HepG2 (cell line): Measurements from ENCODE around the gene SCO1. TPM values are rescaled to one million over a fixed set of nuclear protein-coding genes. Genes with fewer than 3 reads are reported as not detected.

Source experiments
- ATM ChIP-seq: fragments of 450-650 bp; IDR thresholded peaks from 2 replicates; pipeline ENCODE4 v1.7.1; 2017; ENCODE audit warnings: mild to moderate bottlenecking, borderline replicate concordance
- EHMT2 ChIP-seq: fragments of 200-600 bp; sonication (generic); IDR thresholded peaks from 2 replicates; pipeline ENCODE4 v1.7.0; 2017; ENCODE audit warnings: antibody characterized with exemption, low read depth, low read length, borderline replicate concordance
- KLF15 ChIP-seq: sonication (generic); formaldehyde crosslinking; IDR thresholded peaks from 2 replicates; pipeline ENCODE4 v1.8.1; 2023; ENCODE audit warnings: borderline replicate concordance, mild to moderate bottlenecking, inconsistent platforms, missing genetic modification reagents, mixed read lengths
- MBD4 ChIP-seq: IDR thresholded peaks from 2 replicates; pipeline ENCODE4 v1.6.1; 2012; ENCODE audit warnings: low read length, inconsistent platforms, borderline replicate concordance
- PHF20 ChIP-seq: sonication (generic); formaldehyde crosslinking; IDR thresholded peaks from 2 replicates; pipeline ENCODE4 v1.5.0; 2020; ENCODE audit warnings: mild to moderate bottlenecking, missing genetic modification reagents
- PHF5A ChIP-seq: IDR thresholded peaks from one replicate; pipeline ENCODE4 v1.6.1; 2018; ENCODE audit warnings: low read depth, missing genetic modification reagents; ENCODE audit not compliant: unreplicated experiment
- ZNF160 ChIP-seq: sonication (generic); formaldehyde crosslinking; IDR thresholded peaks from 2 replicates; pipeline ENCODE4 v1.8.0; 2022; ENCODE audit warnings: mild to moderate bottlenecking, inconsistent platforms, missing genetic modification reagents
- ZNF343 ChIP-seq: sonication (generic); formaldehyde crosslinking; IDR thresholded peaks from 2 replicates; pipeline ENCODE4 v1.4.0; 2020; ENCODE audit warnings: mild to moderate bottlenecking, missing genetic modification reagents
- ZSCAN29 ChIP-seq: sonication (generic); formaldehyde crosslinking; conservative IDR thresholded peaks from 2 replicates; pipeline ENCODE4 v1.4.0; 2020; ENCODE audit warnings: mild to moderate bottlenecking, missing genetic modification reagents
- polyA plus RNA-seq, 8 experiments: library from polyadenylated mRNA; depleted of rRNA in 3 of 8; stranded (reverse) in 7 of 8; unstranded in 1 of 8; fragments of >200 nt; fragmentation: Illumina TruSeq in 4 of 8; extraction: Trizol in 4 of 8; gene quantifications; 2 replicates each; pipeline versions ENCODE4 v1.2.1 to v1.2.3, GENCODE V29; 2011 to 2016; ENCODE audit warnings: low read depth in 4 of 8, missing spikeins in 1 of 8, mixed read lengths in 1 of 8; ENCODE audit not compliant: insufficient read depth in 1 of 8
- total RNA-seq, 5 experiments: library from RNA; depleted of rRNA; stranded (reverse); fragments of >200 nt; fragmentation: Illumina TruSeq; extraction: Trizol; gene quantifications; 2 replicates each; pipeline ENCODE4 v1.2.3, GENCODE V29; 2016; ENCODE audit warnings: low read depth in 1 of 5
- TF ChIP-seq, protein P1 (sequence below): sonication (generic); formaldehyde crosslinking; IDR thresholded peaks from 2 replicates; pipeline ENCODE4 v1.4.0; 2020; ENCODE audit warnings: mild to moderate bottlenecking, low read depth, missing genetic modification reagents
- TF ChIP-seq, protein P2 (sequence below): sonication (generic); formaldehyde crosslinking; IDR thresholded peaks from 2 replicates; pipeline ENCODE4 v1.5.0; 2020; ENCODE audit warnings: mild to moderate bottlenecking, missing genetic modification reagents, moderate library complexity
- TF ChIP-seq, protein P3 (sequence below): sonication (generic); formaldehyde crosslinking; IDR thresholded peaks from 2 replicates; pipeline ENCODE4 v1.4.0; 2020; ENCODE audit warnings: missing genetic modification reagents
- TF ChIP-seq, protein P4 (sequence below): sonication (generic); formaldehyde crosslinking; IDR thresholded peaks from 2 replicates; pipeline ENCODE4 v1.8.0; 2022; ENCODE audit warnings: missing genetic modification reagents, mild to moderate bottlenecking, borderline replicate concordance
- TF ChIP-seq, protein P5 (sequence below): sonication (generic); formaldehyde crosslinking; IDR thresholded peaks from 2 replicates; pipeline ENCODE4 v1.4.0; 2020; ENCODE audit warnings: missing genetic modification reagents; ENCODE audit errors: not compliant biosample characterization
- TF ChIP-seq, protein P6 (sequence below): sonication (generic); formaldehyde crosslinking; IDR thresholded peaks from 2 replicates; pipeline ENCODE4 v1.8.0; 2022; ENCODE audit warnings: missing genetic modification reagents, mild to moderate bottlenecking, inconsistent platforms, borderline replicate concordance

Gene SCO1
- total and polyA plus RNA-seq, 2 of the 13 experiments (the other 11 are each of a cell fraction or from before 2014, with no cell fraction given), result 11.4 to 50.3 TPM

DNA sequence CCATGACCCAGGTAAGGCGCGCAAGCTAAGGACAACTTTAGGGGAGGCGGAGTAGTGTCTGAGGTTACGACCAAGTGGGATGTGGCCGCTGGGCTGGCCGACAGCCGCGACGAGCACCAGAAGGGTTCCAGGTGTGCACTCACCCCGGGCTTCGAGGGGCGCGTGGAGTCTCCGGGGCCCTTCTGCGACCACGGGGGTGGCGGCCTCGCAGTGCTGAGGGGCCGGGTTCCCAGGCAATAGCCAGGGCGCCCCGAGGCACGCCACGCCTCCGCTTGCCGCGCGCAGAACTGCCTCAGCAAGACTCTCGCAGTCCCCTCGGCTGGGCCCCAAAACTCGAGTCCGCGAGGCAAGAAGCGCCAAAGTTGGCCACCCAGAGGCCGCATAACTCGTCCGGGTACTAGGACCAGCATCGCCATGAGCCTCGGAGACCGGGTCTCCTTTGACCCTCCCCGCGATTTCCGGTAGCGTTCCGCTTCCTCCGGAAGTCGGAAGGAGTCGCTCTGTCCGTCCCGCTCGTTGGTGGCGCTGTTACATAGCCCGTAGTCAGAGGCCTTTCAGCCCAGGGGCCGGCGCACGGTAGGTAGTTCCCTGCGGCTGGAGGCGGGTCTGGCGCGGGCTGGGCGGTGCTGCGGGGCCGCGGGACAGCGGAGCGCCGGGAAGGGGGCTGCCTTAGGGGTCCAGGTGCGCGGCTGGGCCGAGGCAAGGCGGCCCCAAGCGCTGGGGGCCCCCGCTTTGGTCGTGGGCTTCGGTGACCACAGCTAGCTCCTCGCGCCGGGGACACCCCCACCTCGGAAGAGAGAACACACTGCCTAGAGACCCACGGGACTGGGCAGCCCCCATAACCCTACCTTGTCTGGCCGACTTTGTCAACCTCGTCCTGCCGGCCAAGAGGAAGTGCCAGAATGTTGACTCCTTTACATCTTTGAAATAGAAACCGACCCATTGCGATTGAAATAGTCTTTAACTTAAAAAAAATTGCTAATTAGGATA lies at the start of gene SCO1, which contains the start of gene ADPRM (continued):
- TF ChIP-seq EHMT2 (no peak), ZNF343 (CRISPR knock-in tag) (peak; percentile 65; the same call in 1 of the 2 replicates), KLF15 (CRISPR knock-in tag) (0 out of 2 replicates have a peak, but pooled peaks have one; percentile 36), PHF20 (CRISPR knock-in tag) (peak; percentile 97), PHF5A (CRISPR knock-in tag) (no peak), ZNF160 (CRISPR knock-in tag) (peak; percentile 85), ATM (no peak), ZSCAN29 (CRISPR knock-in tag) (0 out of 2 replicates have a peak, but pooled peaks have one; percentile 53), MBD4 (no peak)
- TF ChIP-seq, protein P1, sequence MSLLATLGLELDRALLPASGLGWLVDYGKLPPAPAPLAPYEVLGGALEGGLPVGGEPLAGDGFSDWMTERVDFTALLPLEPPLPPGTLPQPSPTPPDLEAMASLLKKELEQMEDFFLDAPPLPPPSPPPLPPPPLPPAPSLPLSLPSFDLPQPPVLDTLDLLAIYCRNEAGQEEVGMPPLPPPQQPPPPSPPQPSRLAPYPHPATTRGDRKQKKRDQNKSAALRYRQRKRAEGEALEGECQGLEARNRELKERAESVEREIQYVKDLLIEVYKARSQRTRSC (CRISPR knock-in tag), result no peak
- TF ChIP-seq, protein P2, sequence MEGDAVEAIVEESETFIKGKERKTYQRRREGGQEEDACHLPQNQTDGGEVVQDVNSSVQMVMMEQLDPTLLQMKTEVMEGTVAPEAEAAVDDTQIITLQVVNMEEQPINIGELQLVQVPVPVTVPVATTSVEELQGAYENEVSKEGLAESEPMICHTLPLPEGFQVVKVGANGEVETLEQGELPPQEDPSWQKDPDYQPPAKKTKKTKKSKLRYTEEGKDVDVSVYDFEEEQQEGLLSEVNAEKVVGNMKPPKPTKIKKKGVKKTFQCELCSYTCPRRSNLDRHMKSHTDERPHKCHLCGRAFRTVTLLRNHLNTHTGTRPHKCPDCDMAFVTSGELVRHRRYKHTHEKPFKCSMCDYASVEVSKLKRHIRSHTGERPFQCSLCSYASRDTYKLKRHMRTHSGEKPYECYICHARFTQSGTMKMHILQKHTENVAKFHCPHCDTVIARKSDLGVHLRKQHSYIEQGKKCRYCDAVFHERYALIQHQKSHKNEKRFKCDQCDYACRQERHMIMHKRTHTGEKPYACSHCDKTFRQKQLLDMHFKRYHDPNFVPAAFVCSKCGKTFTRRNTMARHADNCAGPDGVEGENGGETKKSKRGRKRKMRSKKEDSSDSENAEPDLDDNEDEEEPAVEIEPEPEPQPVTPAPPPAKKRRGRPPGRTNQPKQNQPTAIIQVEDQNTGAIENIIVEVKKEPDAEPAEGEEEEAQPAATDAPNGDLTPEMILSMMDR (CRISPR knock-in tag), result peak; percentile 79
- TF ChIP-seq, protein P3, sequence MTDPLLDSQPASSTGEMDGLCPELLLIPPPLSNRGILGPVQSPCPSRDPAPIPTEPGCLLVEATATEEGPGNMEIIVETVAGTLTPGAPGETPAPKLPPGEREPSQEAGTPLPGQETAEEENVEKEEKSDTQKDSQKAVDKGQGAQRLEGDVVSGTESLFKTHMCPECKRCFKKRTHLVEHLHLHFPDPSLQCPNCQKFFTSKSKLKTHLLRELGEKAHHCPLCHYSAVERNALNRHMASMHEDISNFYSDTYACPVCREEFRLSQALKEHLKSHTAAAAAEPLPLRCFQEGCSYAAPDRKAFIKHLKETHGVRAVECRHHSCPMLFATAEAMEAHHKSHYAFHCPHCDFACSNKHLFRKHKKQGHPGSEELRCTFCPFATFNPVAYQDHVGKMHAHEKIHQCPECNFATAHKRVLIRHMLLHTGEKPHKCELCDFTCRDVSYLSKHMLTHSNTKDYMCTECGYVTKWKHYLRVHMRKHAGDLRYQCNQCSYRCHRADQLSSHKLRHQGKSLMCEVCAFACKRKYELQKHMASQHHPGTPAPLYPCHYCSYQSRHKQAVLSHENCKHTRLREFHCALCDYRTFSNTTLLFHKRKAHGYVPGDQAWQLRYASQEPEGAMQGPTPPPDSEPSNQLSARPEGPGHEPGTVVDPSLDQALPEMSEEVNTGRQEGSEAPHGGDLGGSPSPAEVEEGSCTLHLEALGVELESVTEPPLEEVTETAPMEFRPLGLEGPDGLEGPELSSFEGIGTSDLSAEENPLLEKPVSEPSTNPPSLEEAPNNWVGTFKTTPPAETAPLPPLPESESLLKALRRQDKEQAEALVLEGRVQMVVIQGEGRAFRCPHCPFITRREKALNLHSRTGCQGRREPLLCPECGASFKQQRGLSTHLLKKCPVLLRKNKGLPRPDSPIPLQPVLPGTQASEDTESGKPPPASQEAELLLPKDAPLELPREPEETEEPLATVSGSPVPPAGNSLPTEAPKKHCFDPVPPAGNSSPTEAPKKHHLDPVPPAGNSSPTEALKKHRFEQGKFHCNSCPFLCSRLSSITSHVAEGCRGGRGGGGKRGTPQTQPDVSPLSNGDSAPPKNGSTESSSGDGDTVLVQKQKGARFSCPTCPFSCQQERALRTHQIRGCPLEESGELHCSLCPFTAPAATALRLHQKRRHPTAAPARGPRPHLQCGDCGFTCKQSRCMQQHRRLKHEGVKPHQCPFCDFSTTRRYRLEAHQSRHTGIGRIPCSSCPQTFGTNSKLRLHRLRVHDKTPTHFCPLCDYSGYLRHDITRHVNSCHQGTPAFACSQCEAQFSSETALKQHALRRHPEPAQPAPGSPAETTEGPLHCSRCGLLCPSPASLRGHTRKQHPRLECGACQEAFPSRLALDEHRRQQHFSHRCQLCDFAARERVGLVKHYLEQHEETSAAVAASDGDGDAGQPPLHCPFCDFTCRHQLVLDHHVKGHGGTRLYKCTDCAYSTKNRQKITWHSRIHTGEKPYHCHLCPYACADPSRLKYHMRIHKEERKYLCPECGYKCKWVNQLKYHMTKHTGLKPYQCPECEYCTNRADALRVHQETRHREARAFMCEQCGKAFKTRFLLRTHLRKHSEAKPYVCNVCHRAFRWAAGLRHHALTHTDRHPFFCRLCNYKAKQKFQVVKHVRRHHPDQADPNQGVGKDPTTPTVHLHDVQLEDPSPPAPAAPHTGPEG (CRISPR knock-in tag), result peak; percentile 74
- TF ChIP-seq, protein P4, sequence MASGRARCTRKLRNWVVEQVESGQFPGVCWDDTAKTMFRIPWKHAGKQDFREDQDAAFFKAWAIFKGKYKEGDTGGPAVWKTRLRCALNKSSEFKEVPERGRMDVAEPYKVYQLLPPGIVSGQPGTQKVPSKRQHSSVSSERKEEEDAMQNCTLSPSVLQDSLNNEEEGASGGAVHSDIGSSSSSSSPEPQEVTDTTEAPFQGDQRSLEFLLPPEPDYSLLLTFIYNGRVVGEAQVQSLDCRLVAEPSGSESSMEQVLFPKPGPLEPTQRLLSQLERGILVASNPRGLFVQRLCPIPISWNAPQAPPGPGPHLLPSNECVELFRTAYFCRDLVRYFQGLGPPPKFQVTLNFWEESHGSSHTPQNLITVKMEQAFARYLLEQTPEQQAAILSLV (CRISPR knock-in tag), result peak; percentile 88
- TF ChIP-seq, protein P5, sequence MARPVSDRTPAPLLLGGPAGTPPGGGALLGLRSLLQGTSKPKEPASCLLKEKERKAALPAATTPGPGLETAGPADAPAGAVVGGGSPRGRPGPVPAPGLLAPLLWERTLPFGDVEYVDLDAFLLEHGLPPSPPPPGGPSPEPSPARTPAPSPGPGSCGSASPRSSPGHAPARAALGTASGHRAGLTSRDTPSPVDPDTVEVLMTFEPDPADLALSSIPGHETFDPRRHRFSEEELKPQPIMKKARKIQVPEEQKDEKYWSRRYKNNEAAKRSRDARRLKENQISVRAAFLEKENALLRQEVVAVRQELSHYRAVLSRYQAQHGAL, result peak; percentile 44
- TF ChIP-seq, protein P6, sequence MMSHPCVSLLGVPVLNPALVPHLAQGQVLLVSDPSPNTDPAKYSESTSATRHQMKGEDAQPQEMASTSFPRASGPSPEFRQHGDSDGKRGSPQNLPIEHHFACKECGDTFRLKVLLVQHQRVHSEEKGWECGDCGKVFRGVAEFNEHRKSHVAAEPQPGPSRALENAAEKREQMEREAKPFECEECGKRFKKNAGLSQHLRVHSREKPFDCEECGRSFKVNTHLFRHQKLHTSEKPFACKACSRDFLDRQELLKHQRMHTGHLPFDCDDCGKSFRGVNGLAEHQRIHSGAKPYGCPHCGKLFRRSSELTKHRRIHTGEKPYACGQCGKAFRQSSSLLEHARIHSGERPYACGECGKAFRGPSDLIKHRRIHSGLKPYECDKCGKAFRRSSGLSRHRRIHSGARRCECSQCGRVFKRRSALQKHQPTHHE, result no peak
